Mesendoderm (in vitro differentiated cells): ENCODE measurements around the gene NANOS1. TPM values are rescaled to one million over a fixed set of nuclear protein-coding genes. Genes with fewer than 3 reads are reported as not detected.

ENCODE experiments used
- DNase-seq: peaks from one replicate; pipeline ENCODE4 v3.0.0; 2013
- H2AK5ac ChIP-seq: 2 replicates; pipeline ENCODE4 v1.6.1; 2013; ENCODE audit warnings: low read length, inconsistent platforms
- H2BK120ac ChIP-seq: 2 replicates; pipeline ENCODE4 v1.6.1; 2013; ENCODE audit warnings: low read depth, mild to moderate bottlenecking, low read length, moderate library complexity, mixed read lengths
- H2BK15ac ChIP-seq: replicated peaks from 2 replicates; pipeline ENCODE4 v1.6.1; 2013; ENCODE audit warnings: low read depth, mild to moderate bottlenecking, moderate library complexity
- H2BK5ac ChIP-seq: 2 replicates; pipeline ENCODE4 v1.6.1; 2013; ENCODE audit warnings: low read length, inconsistent platforms
- H3K18ac ChIP-seq: 2 replicates; pipeline ENCODE4 v1.6.1; 2013; ENCODE audit warnings: mild to moderate bottlenecking, low read length, mixed read lengths
- H3K23ac ChIP-seq: one replicate; pipeline ENCODE4 v1.6.1; 2013; ENCODE audit warnings: low read length
- H3K27ac ChIP-seq: 2 replicates; pipeline ENCODE4 v1.5.1; 2013; ENCODE audit warnings: low read depth, mild to moderate bottlenecking, inconsistent platforms, low read length, moderate library complexity
- H3K27me3 ChIP-seq: 2 replicates; pipeline ENCODE4 v1.6.1; 2013; ENCODE audit warnings: low read length, control low read depth, mild to moderate bottlenecking, inconsistent platforms; ENCODE audit not compliant: insufficient read depth, poor library complexity
- H3K36me3 ChIP-seq: 2 replicates; pipeline ENCODE4 v1.6.1; 2013; ENCODE audit warnings: low read length, inconsistent platforms; ENCODE audit not compliant: control insufficient read depth, insufficient read depth
- H3K4ac ChIP-seq: one replicate; pipeline ENCODE4 v1.6.1; 2013; ENCODE audit warnings: low read depth, mild to moderate bottlenecking, low read length, moderate library complexity
- H3K4me1 ChIP-seq: 2 replicates; pipeline ENCODE4 v1.6.1; 2013; ENCODE audit warnings: low read depth, low read length, inconsistent platforms; ENCODE audit not compliant: control insufficient read depth
- H3K4me2 ChIP-seq: 2 replicates; pipeline ENCODE4 v1.6.1; 2013; ENCODE audit warnings: low read length
- H3K4me3 ChIP-seq: 2 replicates; pipeline ENCODE4 v1.5.1; 2013; ENCODE audit warnings: mild to moderate bottlenecking, low read length
- H3K56ac ChIP-seq: one replicate; pipeline ENCODE4 v1.6.1; 2013; ENCODE audit warnings: low read length
- H3K79me1 ChIP-seq: 2 replicates; pipeline ENCODE4 v1.6.1; 2013; ENCODE audit warnings: low read length, inconsistent platforms
- H3K79me2 ChIP-seq: 2 replicates; pipeline ENCODE4 v1.6.1; 2013; ENCODE audit warnings: mild to moderate bottlenecking, low read length; ENCODE audit not compliant: control insufficient read depth, insufficient read depth
- H3K9ac ChIP-seq: 2 replicates; pipeline ENCODE4 v1.6.1; 2013; ENCODE audit warnings: low read length, inconsistent platforms
- H4K5ac ChIP-seq: one replicate; pipeline ENCODE4 v1.6.1; 2013; ENCODE audit warnings: low read length
- H4K8ac ChIP-seq: one replicate; pipeline ENCODE4 v1.6.1; 2013; ENCODE audit warnings: low read depth, mild to moderate bottlenecking, control low read depth, low read length, moderate library complexity
- WGBS: extraction: QIAGEN DNeasy Blood & Tissue Kit; methylation state at CpG from one replicate; pipeline ENCODE4 v1.1.7; 2013; ENCODE audit warnings: low lambda C conversion rate, missing lambda C conversion rate; ENCODE audit not compliant: insufficient coverage; ENCODE audit errors: extremely low coverage; 5-methylcytosine and 5-hydroxymethylcytosine counted together
- polyA plus RNA-seq, 2 experiments: library from polyadenylated mRNA; stranded (reverse); fragments of 200-250 nt; gene quantifications; one replicate each; pipeline ENCODE4 v1.2.3, GENCODE V29; 2013

The NANOS1 gene
- 4.6 TPM for polyA plus RNA-seq (2013, experiment 1 of 2)
- 5.0 TPM for polyA plus RNA-seq (2013, experiment 2 of 2)

- H3K56ac ChIP-seq = peak within 1 kb of the TSS; percentile 75
- no peak within 1 kb of the TSS for H3K4me3 ChIP-seq
- no peak within 1 kb of the TSS for H3K18ac ChIP-seq
- no peak within 1 kb of the TSS for H2BK120ac ChIP-seq
- no peak within 1 kb of the TSS for H4K5ac ChIP-seq
- no peak within 1 kb of the TSS for H2BK15ac ChIP-seq
- H3K23ac ChIP-seq = no peak within 1 kb of the TSS
- no peak within 1 kb of the TSS for H2BK5ac ChIP-seq
- H3K4ac ChIP-seq = no peak within 1 kb of the TSS
- peak; percentile 59 for DNase-seq
- WGBS = no CpG with 5 or more reads among the region's 136 CpGs
- peak within 1 kb of the TSS; percentile 3 for H3K27ac ChIP-seq
- no peaks in the 10 kb centered on the region for H3K4me1 ChIP-seq
- H3K9ac ChIP-seq = peak within 1 kb of the TSS; percentile 50
- H2AK5ac ChIP-seq = no peak within 1 kb of the TSS
- peaks cover 5% of the 10 kb centered on the region for H3K36me3 ChIP-seq
- peak within 1 kb of the TSS; percentile 63 for H3K4me2 ChIP-seq
- H3K79me1 ChIP-seq = peaks cover 4% of the 10 kb centered on the region
- no peak within 1 kb of the TSS for H4K8ac ChIP-seq
- H3K27me3 ChIP-seq = no peaks in the 10 kb centered on the region
- no peaks in the 10 kb centered on the region for H3K79me2 ChIP-seq
Observed at GRCh38 chr10:119029613-119030420, at the start of gene NANOS1. TSS of gene NANOS1 (plus strand) at chr10:119029714. CDS start at chr10:119029802, 88 bp downstream.

GRCh38 chr10:118980135-118980865 is 49.2 kb upstream of the NANOS1 start:
- no peak overlapping the region for H3K27ac ChIP-seq

GRCh38 chr10:118980870-118981269 is 48.6 kb upstream of the NANOS1 start:
- H4K8ac ChIP-seq = no peak overlapping the region
- H3K18ac ChIP-seq = no peak overlapping the region
- no peaks in the 10 kb centered on the region for H3K36me3 ChIP-seq
- no peak overlapping the region for H3K56ac ChIP-seq
- no peak overlapping the region for H3K23ac ChIP-seq
- H3K27me3 ChIP-seq = no peaks in the 10 kb centered on the region
- no peak overlapping the region for H2AK5ac ChIP-seq
- no peak overlapping the region for H2BK15ac ChIP-seq
- no peaks in the 10 kb centered on the region for H3K79me2 ChIP-seq
- H3K4ac ChIP-seq = no peak overlapping the region
- no peaks in the 10 kb centered on the region for H3K79me1 ChIP-seq
- no peak overlapping the region for H3K4me3 ChIP-seq
- H3K9ac ChIP-seq = no peak overlapping the region
- DNase-seq = no peak
- no peak overlapping the region for H4K5ac ChIP-seq
- H3K27ac ChIP-seq = no peak overlapping the region
- WGBS = no CpG with 5 or more reads among the region's 6 CpGs
- no peak overlapping the region for H3K4me2 ChIP-seq
- peaks cover 3% of the 10 kb centered on the region for H3K4me1 ChIP-seq
- H2BK5ac ChIP-seq = no peak overlapping the region
- no peak overlapping the region for H2BK120ac ChIP-seq

More at GRCh38 chr10:118980135-118980865, 49.2 kb upstream of the NANOS1 start:
- no peak overlapping the region for H2BK5ac ChIP-seq
- H4K5ac ChIP-seq = no peak overlapping the region
- no peak overlapping the region for H3K56ac ChIP-seq
- no peak for DNase-seq
- H3K79me1 ChIP-seq = no peaks in the 10 kb centered on the region
- no CpG with 5 or more reads among the region's 17 CpGs for WGBS
- H2AK5ac ChIP-seq = no peak overlapping the region
- no peak overlapping the region for H3K4me3 ChIP-seq
- H2BK15ac ChIP-seq = no peak overlapping the region
- H3K36me3 ChIP-seq = no peaks in the 10 kb centered on the region
- H2BK120ac ChIP-seq = no peak overlapping the region
- no peak overlapping the region for H4K8ac ChIP-seq
- peaks cover 3% of the 10 kb centered on the region for H3K4me1 ChIP-seq
- H3K79me2 ChIP-seq = no peaks in the 10 kb centered on the region
- no peak overlapping the region for H3K4me2 ChIP-seq
- H3K27me3 ChIP-seq = no peaks in the 10 kb centered on the region
- H3K23ac ChIP-seq = no peak overlapping the region
- H3K9ac ChIP-seq = no peak overlapping the region
- H3K4ac ChIP-seq = no peak overlapping the region
- no peak overlapping the region for H3K18ac ChIP-seq

- H2BK5ac ChIP-seq = no peak overlapping the region
- H4K8ac ChIP-seq = no peak overlapping the region
- no peaks in the 10 kb centered on the region for H3K27me3 ChIP-seq
- no peak overlapping the region for H3K9ac ChIP-seq
- no CpG with 5 or more reads among the region's 11 CpGs for WGBS
- no peak overlapping the region for H3K18ac ChIP-seq
- H3K79me1 ChIP-seq = no peaks in the 10 kb centered on the region
- H3K4me3 ChIP-seq = no peak overlapping the region
- H3K36me3 ChIP-seq = no peaks in the 10 kb centered on the region
- DNase-seq = no peak
- H2AK5ac ChIP-seq = no peak overlapping the region
- no peak overlapping the region for H3K23ac ChIP-seq
- H2BK15ac ChIP-seq = no peak overlapping the region
- H4K5ac ChIP-seq = no peak overlapping the region
- H3K56ac ChIP-seq = no peak overlapping the region
- no peak overlapping the region for H3K4me2 ChIP-seq
- peaks cover 3% of the 10 kb centered on the region for H3K4me1 ChIP-seq
- no peak overlapping the region for H2BK120ac ChIP-seq
- no peak overlapping the region for H3K4ac ChIP-seq
- H3K79me2 ChIP-seq = no peaks in the 10 kb centered on the region
- no peak overlapping the region for H3K27ac ChIP-seq
Observed at GRCh38 chr10:118981946-118982345, 47.6 kb upstream of the NANOS1 start.

- Histone ChIP-seq H3K56ac (no peak overlapping the region), H3K79me2 (no peaks in the 10 kb centered on the region), H4K8ac (no peak overlapping the region), H3K4me2 (no peak overlapping the region), H3K27me3 (no peaks in the 10 kb centered on the region), H2BK5ac (no peak overlapping the region), H4K5ac (no peak overlapping the region), H3K4ac (no peak overlapping the region), H3K23ac (no peak overlapping the region), H3K18ac (no peak overlapping the region), H2BK120ac (no peak overlapping the region), H3K79me1 (no peaks in the 10 kb centered on the region), H3K36me3 (no peaks in the 10 kb centered on the region), H3K4me1 (peaks cover 3% of the 10 kb centered on the region), H2AK5ac (no peak overlapping the region), H3K27ac (no peak overlapping the region), H3K4me3 (no peak overlapping the region), H3K9ac (no peak overlapping the region), H2BK15ac (no peak overlapping the region)
- no CpG with 5 or more reads among the region's 4 CpGs for WGBS
- no peak for DNase-seq
Observed at GRCh38 chr10:118982366-118982765, 47.1 kb upstream of the NANOS1 start.
